Measurements from ENCODE around the gene SLC35G6. TPM values are rescaled to one million over a fixed set of nuclear protein-coding genes. Genes with fewer than 3 reads are reported as not detected.
A peak's percentile ranks its signal among the peaks of the same experiment; 100 is the strongest.

Gene SLC35G6
- total RNA-seq, 2 experiments from 2014 or later = not detected

DNA sequence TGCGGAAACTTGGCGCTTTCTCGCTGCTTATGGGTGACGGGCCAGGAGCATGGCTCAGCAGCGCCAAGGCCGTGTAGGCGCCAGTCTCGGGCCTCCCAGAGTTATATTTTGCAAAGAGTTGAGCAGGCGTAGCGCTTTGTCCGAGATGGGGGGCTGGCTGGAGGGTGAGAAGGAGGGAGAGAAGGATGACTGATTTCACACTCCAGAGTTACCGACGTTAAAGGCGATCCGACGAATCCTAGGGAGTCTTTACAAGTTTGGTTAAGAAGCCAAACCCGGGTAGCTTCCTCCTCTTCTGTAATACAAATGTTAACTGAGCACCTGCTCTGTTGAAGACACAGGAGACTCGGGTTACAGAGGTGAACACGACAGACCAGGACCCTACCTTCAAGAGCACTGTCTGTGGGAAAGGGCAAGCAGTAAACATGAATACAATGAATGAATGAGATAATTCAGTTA, 3.7 kb downstream of the SLC35G6 start:
- ChIA-PET POLR2A (no interaction called here), CTCF (ENCODE audit: unreplicated experiment) (interaction anchor here (1.0 kb wide), 1 partner anchor 76 kb away, joined by 5 read pairs; no protein-coding TSS in a partner anchor)
- Histone ChIP-seq H3K4me1 (ENCODE audit: insufficient read depth, low read length, poor library complexity, severe bottlenecking) (peaks cover 34% of the 10 kb centered on the region), H2AFZ (ENCODE audit: low read length) (no peak overlapping the region; the same call in 1 of the 2 replicates), H3K9me2 (ENCODE audit: insufficient read depth, low read length) (no peaks in the 10 kb centered on the region), H3K36me3 (ENCODE audit: insufficient read depth, low read length) (peaks cover 36% of the 10 kb centered on the region), H3K27ac (ENCODE audit: low read depth, low read length, poor library complexity, severe bottlenecking) (peak overlapping the region; percentile 90), H3K4me2 (ENCODE audit: low read length) (peak overlapping the region; percentile 99), H3K4me3 (ENCODE audit: low read depth, low read length, poor library complexity, severe bottlenecking) (peak overlapping the region; percentile 89), H3K9me3 (ENCODE audit: low read length) (no peaks in the 10 kb centered on the region), H4K20me1 (ENCODE audit: insufficient read depth, low read length) (peaks cover 20% of the 10 kb centered on the region), H3K79me2 (ENCODE audit: insufficient read depth, low read depth, low read length) (peaks cover 52% of the 10 kb centered on the region)
- BruUV-seq (replicated peaks) = TSS peak; percentile 63
- no peak for TF ChIP-seq EZH2phosphoT487 (IDR thresholded peaks at IDR 0.05; ENCODE audit: borderline replicate concordance, low read depth, low read length)
- peak; percentile 31; the same call in 1 of the 2 replicates for TF ChIP-seq CTCF (conservative IDR thresholded peaks at IDR 0.05; ENCODE audit: low read length)
- peak; percentile 72 for DNase-seq (ENCODE audit: low spot score)
- intact Hi-C loops (cut with micrococcal nuclease; ENCODE audit: unreplicated experiment) = loop anchor here (1.0 to 5.0 kb wide), 8 partner anchors 30 to 357 kb away; partner anchors contain the start of genes CTDNEP1, ELP5, KCTD11 and PHF23

DNA sequence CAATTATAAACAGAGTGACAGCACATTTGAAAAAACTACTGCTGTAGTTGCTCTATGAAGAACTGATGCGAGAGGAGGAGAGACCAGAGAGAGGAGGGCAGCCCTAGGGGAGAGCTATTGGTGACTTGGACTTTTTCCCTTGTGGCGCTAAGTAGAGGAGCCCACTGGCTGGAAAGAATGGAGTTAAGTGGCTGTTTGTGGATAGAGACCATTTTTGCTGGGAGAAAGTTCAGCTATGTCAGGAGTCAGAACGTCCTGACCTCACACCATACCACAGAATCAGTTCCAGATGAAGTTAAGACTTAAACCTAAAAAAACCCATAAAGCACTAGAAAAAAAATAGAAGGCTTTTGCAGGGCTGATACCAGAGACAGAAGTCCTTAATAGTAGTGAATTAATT, 4.9 kb downstream of the SLC35G6 start:
- TF ChIP-seq CTCF (conservative IDR thresholded peaks at IDR 0.05; ENCODE audit: low read length) (no peak), EZH2phosphoT487 (IDR thresholded peaks at IDR 0.05; ENCODE audit: borderline replicate concordance, low read depth, low read length) (no peak)
- CTCF ChIA-PET (ENCODE audit: unreplicated experiment) = interaction anchor here (0.8 kb wide), 1 partner anchor 27 kb away, joined by 3 read pairs; no protein-coding TSS in a partner anchor
- Histone ChIP-seq H2AFZ (ENCODE audit: low read length) (no peak overlapping the region), H3K4me3 (ENCODE audit: low read depth, low read length, poor library complexity, severe bottlenecking) (peak overlapping the region; percentile 89), H3K79me2 (ENCODE audit: insufficient read depth, low read depth, low read length) (peaks cover 65% of the 10 kb centered on the region), H3K9me2 (ENCODE audit: insufficient read depth, low read length) (no peaks in the 10 kb centered on the region), H3K27ac (ENCODE audit: low read depth, low read length, poor library complexity, severe bottlenecking) (no peak overlapping the region), H4K20me1 (ENCODE audit: insufficient read depth, low read length) (peaks cover 20% of the 10 kb centered on the region), H3K9me3 (ENCODE audit: low read length) (no peaks in the 10 kb centered on the region), H3K4me2 (ENCODE audit: low read length) (peak overlapping the region; percentile 74), H3K4me1 (ENCODE audit: insufficient read depth, low read length, poor library complexity, severe bottlenecking) (peaks cover 32% of the 10 kb centered on the region), H3K36me3 (ENCODE audit: insufficient read depth, low read length) (peaks cover 49% of the 10 kb centered on the region)
- DNase-seq (ENCODE audit: low spot score) = no peak
- intact Hi-C loops (cut with micrococcal nuclease; ENCODE audit: unreplicated experiment) = no loop called here
- BruUV-seq (replicated peaks) = no TSS peak
- POLR2A ChIA-PET = interaction anchor here (0.8 to 1.1 kb wide), 2 partner anchors 27 to 157 kb away, joined by 3 read pairs; partner anchors contain the start of gene NEURL4

DNA sequence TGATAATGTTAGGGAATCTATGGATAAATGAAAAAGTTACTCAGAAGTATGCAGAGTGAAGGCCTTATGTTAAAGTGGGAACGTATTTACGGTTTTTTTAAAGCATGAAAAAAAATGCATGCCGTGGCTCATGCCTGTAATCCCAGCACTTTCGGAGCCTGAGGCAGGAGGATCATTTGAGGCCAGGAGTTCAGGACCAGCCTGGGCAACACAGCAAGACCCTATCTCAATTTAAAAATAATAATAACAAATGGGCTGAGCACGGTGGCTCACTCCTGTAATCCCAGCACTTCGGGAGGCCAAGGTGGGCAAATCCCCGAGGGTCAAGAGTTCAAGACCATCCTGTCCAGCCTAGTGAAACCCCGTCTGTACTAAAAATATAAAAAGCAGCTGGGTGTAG, 8.9 kb downstream of the SLC35G6 start:
- no peak overlapping the region for H3K4me2 ChIP-seq (ENCODE audit: low read length)
- ChIA-PET CTCF (ENCODE audit: unreplicated experiment) (no interaction called here), POLR2A (no interaction called here)
- peaks cover 20% of the 10 kb centered on the region for H4K20me1 ChIP-seq (ENCODE audit: insufficient read depth, low read length)
- no peak overlapping the region for H2AFZ ChIP-seq (ENCODE audit: low read length)
- H3K36me3 ChIP-seq (ENCODE audit: insufficient read depth, low read length) = peaks cover 87% of the 10 kb centered on the region
- H3K79me2 ChIP-seq (ENCODE audit: insufficient read depth, low read depth, low read length) = peaks cover 100% of the 10 kb centered on the region
- no peak overlapping the region for H3K4me3 ChIP-seq (ENCODE audit: low read depth, low read length, poor library complexity, severe bottlenecking)
- H3K9me3 ChIP-seq (ENCODE audit: low read length) = no peaks in the 10 kb centered on the region
- H3K27ac ChIP-seq (ENCODE audit: low read depth, low read length, poor library complexity, severe bottlenecking) = no peak overlapping the region
- H3K4me1 ChIP-seq (ENCODE audit: insufficient read depth, low read length, poor library complexity, severe bottlenecking) = peaks cover 21% of the 10 kb centered on the region
- TF ChIP-seq EZH2phosphoT487 (IDR thresholded peaks at IDR 0.05; ENCODE audit: borderline replicate concordance, low read depth, low read length) (no peak), CTCF (conservative IDR thresholded peaks at IDR 0.05; ENCODE audit: low read length) (no peak)
- H3K9me2 ChIP-seq (ENCODE audit: insufficient read depth, low read length) = no peaks in the 10 kb centered on the region
- no TSS peak for BruUV-seq (replicated peaks)
- DNase-seq (ENCODE audit: low spot score) = no peak
- intact Hi-C loops (cut with micrococcal nuclease; ENCODE audit: unreplicated experiment) = no loop called here
